Stimulated activated CD8-positive, alpha-beta memory T cell treated with anti-CD3 and anti-CD28 coated beads, Interleukin-15, amount 100 ng/mL, for 48 hours (primary cell): ENCODE data around the gene PLEKHA6.
"Not testable (repeated sequence)": the region's sequence is repeated elsewhere in the genome, so short reads cannot be mapped to it uniquely, and the experiment has no call there.

ENCODE experiments used
- DNase-seq, 2 donors: peaks; one replicate each; pipeline ENCODE4 v3.0.0-alpha.2; 2020; ENCODE audit warnings: low read depth in 2 of 2

Gene PLEKHA6

DNA sequence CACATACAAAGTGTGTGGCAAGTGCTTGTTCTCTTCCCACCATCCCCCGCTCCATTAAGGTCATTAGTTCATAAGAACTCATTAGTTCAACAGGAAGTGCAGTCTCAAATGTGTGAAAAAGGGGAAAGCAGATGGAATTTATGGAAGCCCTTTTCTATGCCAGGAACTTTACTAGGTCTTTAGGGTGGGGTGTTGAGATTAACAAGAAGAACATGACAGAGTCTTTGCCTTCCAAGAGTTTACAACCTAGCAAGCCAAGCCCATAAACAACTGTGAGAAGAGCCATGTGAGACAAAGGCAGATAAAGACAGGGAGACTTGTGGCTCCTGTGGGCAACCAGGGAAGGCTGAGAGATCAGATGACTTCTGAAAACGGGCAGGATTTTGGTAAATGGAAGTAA is 21.4 kb downstream of the PLEKHA6 start:
- DNase-seq, result no peak

DNA sequence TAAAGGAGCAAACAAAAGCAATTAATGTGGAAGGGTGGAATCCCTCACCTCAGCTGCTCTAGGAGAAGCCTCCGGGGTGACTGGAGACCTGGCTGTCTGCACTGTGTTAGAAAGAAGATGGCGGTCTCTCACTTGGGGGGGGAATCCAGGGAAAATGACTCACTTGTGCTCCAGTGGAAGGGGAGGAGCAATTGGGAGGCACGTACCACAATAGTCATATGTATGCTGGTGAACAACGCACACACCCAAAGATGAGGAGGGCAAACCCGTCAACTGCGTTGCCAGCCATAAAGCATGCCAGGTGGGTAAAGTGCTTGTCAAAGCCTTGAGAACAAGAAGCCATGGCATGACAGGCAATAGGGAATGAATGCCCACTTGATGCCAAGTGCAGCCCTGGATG is 22.1 kb downstream of the PLEKHA6 start:
- no peak for DNase-seq

DNA sequence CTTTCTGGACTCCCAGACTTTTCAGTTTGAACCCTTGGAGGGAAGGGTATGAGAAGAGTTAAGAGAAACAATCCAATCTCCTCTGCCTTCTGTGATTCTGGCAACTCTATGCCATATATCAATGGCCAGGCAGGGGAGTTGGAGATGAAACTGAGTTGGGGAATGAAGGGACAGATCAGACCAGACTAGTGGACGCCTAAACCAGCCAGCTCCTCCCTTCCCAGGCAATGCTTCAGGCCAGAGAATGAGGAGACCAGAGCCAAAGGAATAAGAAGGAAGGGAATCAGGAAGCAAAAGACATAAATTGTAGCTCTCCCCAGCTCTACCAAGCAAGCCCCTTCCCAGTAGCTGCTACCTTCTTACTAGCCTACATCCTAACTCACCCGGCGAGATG is 22.7 kb downstream of the PLEKHA6 start:
- DNase-seq, result no peak

DNA sequence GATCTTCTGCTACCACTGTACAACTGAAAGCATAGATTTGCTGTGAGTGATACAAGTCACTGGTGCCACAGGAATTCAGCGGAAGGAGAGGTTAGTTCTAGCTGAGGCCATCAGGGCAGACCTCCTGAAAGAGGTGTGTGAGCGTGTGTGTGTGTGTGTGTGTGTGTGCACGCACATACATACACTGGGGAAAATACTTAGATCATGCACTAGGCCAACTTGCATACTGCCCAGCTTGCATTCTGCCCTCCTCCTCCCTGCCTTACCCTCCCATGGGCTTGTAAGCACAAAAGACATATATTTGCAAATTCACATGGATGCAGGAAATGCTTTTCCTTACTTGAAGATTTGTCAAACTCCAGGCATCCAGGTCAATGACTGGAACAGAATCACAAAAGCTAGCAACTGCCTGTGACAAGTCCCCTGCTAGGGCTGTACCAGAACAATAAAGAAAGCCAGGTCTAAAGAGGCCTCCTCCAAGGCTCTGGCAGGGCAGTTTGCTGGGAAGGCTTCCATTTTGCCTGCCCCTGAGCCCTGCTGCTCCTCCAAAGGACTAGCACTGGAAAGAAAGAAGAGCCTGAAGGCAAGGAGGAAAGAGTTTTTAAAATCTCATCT is 23.2 kb downstream of the PLEKHA6 start:
- no peak for DNase-seq

DNA sequence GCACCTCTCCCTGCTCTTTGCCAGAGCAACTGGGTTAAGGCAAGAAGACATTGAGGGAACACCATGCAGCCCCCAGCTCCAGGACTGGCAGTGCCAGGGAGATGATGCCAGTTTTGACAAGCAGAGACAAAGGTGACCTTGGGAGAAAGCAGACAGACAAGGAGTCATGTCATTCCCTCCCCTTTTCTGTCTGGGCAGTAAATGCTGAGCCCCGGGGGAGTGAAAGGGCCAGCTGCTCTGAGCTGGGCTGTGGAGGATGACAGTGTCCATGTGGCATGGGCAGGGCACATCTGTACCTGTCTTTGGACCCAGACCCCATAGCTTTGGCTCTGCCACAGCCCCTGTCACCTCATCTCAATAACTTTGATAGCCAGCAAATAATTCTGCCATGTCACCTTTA is 24.2 kb downstream of the PLEKHA6 start:
- no peak for DNase-seq

DNA sequence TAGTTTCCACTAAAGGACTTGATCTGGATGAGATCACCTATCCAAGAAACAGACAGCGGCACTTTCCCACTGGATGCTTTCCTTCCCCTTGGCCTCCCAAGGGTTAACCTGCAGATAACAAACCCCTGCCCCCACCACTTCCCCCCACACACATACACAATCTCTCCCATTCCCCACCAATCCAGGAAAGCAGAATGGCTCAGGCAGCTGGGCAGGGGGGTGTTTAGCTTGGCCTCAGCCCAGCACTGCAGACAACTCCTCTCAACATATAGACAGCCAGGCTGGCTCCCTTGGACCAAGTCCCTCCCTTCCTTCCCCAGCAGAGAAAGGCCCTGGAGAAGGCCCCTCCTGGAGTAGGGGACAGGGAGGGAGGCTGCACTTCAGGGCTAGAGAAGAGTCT is 24.6 kb downstream of the PLEKHA6 start:
- DNase-seq, result no peak

DNA sequence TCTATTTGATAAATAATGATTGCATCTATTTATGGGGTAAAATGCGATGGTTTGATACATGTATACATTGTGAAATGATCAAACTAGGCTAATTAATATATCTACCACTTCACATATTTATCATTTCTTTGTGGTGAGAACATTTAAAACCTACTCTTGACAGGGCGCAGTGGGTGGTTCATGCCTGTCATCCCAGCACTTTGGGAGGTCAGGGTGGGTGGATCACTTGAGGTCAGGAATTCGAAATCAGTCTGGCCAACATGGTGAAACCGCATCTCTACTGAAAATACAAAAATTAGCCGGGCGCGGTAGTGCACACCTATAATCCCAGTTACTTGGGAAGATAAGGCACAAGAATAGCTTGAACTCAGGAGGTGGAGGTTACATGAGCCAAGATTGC is 25.3 kb downstream of the PLEKHA6 start:
- DNase-seq, result no peak

DNA sequence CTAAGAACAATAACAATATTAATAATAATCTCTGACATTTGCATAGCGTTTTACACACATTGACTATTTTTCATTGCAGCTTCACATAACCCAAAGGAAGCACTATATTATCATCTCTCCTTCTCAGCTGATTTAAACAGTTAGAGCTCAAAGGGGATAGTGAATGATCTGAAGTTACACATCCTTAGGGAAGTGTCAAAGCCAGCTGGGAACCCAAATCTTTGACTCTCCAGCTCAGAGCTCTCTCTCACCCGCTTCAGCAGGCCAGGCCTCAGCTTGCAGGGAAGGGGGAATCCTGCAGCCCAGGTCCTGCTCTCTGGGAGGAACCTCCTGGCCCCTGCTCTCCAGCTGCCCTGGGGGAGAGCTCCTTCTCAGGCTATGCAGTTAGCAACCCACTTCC is 26.3 kb downstream of the PLEKHA6 start:
- DNase-seq, result no peak

DNA sequence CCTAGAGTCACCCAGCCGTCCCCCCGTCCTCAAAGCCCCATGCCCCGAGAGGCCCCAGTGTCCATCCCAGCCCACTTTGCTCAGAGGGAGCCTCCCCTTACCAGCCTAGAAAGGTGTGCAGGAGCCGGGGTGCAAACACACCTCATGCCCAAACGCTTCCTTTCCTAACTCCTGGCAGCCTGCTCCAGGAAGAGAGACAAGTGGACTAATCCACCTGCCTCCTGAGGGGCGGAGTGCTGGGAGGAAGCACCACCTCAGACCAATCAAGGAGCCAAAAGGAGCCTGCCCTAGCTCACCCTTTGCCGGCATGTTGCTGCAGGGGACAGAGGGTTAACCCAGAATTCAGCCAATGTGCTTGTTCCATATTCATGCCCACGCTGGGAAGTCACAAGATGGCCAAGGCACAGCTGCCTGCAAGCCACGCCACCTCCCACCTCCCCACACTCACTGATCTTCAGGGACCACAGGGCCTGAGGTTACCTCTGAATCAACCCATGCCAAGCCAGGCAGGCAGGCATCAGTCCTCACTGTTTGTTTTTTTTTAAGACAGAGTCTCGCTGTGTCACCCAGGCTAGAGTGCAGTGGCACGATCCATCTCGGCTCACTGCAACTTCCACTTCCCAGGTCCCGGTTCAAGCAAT is 27.8 kb downstream of the PLEKHA6 start:
- DNase-seq, result no peak

DNA sequence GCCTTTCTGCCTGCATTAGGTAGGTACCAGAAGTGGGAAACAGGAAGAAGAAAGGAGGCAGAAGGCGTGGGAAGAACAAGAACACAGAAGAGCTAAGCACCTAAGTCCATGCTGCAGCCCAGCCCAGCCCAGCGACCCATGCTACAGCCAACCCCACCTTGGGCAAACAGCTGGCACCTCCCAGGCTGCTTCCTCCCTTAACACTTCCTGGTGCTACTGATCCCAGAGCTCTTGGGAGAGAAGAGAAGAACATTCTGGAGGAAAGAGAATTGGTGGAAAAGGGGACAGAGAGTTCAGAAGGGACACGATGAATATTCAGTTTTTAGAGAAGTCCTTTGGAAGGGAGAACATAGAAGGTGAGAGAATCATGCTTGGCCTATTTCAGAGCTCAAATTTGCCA is 28.5 kb downstream of the PLEKHA6 start:
- DNase-seq, result no peak

DNA sequence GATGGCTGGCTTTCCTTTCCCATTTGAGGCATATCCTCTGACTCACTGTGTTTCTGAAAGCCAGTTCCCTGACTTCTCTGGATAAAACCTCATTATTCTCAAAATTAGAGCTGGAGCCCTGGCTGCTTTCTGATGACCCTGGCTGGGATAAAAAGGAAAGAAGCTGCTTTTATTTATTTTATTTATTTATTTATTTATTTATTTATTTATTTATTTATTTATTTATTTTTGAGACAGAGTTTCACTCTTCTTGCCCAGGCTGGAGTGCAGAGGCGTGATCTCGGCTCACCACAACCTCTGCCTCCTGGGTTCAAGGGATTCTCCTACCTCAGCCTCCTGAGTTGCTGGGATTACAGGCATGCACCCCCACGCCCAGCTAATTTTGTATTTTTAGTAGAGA is 31.9 kb downstream of the PLEKHA6 start:
- DNase-seq, result not testable (repeated sequence)

DNA sequence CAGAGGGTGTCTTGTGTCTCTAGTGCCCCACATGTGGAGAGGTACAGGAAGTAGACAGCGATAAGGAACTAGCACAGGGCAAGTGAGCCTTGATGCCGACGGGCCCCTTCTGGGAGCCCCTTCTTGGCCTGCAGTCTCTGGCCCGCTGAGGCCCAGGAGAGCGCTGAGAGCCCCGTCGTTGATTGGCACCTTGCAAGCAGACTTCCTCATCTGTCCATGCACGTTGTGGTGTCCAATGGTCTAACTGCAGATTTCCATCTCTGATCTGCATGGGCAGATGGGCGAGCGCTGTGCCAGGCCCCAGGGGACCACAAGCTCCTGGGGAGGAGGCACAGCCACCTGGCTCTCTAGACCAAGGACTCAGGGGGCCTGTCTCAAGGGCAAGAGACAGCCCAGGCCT is 32.4 kb downstream of the PLEKHA6 start:
- no peak for DNase-seq

DNA sequence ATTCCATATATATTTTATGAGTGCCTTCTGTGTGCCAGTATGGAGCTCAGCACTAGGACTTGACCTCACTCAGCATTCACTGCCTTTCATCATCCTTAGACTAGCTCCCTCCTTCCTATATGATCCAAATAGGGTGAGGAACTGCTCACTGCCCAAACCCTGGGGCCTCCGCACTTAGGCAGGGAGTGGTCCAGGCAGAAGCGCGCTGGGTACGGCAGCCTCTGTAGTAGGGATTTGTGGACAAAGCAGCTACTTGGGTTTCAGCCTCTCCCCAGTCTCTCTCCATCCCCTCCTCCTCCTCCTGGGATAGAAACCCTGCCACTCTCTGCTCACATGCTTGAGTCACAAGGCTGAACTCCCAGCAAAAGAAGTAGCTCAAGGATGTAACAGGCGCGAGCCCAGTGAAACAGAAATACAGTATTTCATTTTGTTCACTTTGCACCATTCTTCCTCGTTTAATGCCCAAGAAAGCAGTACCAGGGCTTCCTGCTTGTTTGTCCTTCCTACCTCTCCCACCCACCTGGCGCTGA is 32.9 kb downstream of the PLEKHA6 start:
- no peak for DNase-seq

DNA sequence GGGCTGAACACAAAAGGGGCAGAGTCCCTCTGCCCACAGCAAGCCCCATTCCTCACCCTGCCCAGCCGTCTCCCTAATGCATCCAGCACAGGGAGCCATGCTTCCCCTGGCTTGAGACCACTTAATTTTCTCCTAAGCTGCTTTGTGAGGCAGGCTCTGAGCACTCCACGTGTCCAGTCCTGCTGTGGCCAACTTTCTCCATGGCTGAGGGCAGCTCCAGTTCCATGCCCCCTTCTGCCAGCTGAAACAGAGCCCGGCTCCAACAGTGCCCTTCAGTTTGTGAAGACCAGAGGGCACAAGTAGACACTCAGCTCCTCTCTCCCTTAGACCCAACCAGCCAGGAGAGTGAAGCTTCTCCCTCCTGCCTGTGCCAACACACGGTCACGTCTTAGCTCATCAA is 33.8 kb downstream of the PLEKHA6 start:
- DNase-seq, result no peak

DNA sequence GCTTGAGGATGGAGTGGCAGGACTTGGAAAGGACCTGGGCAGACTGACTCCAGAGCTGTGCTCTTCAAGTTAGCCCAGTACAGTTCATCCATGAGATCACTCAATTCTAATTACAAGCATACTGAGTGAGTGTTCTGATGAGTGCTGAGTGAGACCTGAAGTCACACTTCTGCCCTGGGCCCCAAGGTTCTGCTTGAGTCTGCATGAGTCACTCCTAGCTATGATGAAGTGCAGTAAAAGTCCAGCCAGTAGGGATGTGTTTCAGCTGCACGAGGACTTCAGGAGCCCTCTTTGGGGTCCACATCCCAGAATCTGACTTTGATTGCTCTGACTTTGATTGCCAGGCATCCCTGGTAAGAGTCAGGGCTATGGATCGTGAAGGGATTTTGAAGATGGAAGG is 35.8 kb downstream of the PLEKHA6 start:
- peak; percentile 47 to 50 for DNase-seq

DNA sequence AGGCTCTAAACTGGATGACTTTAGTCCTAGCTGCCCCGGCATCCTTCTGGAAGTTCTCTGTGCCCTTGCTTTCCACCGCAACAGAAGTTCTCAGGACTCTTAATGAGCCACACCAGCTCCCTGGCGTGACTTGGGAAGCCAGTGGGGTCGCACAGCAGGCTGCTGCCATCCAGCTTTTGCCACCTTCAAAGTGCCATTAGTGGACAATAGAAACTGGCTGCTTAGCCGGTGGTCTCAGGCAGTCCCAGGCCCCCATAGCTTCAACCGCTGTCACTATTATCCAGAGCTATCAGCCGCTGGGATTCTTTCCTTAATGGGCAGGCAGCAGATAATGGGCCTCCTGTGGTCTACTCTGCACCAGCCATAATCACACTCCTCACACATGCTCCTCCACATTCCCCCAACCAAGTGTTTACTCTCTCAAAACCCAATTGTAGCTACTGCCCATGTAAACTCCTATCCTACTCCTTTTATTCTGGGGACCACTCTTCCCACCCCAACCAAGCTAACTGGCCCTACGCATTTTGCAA is 37.3 kb downstream of the PLEKHA6 start:
- no peak for DNase-seq

DNA sequence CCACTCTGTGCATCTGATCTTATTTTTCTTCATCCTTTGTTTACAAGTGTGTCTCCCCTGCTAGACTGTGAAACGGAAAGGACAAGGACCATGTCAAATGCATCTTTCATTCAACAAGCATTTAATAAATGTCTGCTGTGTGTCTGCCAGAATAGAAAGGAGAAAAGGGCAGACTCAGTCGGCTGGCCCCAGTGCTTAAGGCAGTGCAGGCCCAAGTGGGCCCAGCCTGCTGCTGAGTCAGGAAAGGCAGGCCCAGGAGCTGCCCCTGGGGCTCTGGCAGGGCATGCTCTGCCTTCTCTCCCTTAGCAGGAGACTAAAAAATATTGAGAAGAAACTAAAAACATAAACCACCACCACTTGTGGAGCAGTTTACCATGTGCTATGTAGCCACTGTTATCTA is 38.1 kb downstream of the PLEKHA6 start:
- DNase-seq, result no peak

DNA sequence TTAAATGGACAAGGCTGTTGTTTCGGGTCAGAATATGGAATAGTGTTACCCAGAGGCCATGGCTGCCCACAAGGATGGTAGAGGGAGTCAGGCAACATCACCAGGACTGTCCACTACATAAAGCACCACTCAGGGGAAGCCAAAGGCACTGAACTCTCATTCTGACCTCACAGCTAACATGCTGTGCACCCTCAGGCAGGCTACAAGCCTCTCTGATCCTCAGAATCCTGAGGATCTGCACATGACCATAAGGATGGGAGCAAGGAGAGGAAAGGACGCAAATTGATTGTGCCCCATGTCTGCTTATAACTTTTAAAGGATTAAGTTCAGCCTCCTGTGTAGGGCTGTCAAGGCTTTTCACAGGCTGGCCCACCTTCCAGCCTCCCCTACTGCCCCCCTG is 38.7 kb downstream of the PLEKHA6 start:
- DNase-seq, result no peak

DNA sequence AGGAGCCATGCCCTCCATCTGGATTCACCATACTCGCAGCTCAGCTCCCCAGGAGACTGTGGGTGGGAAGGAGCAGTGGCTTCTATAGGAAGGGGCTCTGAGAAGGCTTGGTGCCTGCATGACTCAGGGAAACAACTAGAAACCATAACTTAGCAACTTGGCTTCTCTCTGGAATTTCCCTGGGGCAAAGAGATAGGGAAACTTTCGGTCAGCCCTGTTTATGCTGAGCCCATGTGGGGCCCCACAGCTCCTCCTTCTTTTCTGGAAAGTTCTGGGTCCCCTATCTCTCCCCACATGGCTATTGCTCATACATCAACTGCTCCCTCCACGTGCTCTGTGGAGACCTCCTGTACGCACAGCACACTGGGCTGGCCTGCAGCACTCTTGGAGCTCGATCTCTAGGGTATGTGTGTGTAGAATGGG is 39.3 kb downstream of the PLEKHA6 start:
- peak in 1 of 2 donors; percentile 11 for DNase-seq

DNA sequence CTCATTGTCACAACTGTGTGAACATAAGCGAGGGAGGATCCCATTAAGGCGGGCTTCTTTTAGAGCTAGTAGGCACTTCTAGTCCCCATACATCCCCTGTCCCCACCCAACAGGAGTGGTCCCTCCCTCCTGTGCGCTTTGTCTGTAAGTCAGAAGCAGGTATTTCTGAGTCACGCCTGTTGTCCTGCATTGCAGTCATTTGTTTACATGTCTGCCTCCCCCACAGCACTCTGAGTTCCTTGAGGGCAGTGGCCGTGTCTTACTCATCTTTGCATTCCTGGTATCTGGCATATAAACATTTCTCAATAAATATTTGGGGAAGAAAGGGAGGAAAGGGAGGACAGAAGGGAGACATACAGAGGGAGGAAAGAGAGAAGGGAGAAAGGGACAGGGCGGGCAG is 40.3 kb downstream of the PLEKHA6 start:
- no peak for DNase-seq

DNA sequence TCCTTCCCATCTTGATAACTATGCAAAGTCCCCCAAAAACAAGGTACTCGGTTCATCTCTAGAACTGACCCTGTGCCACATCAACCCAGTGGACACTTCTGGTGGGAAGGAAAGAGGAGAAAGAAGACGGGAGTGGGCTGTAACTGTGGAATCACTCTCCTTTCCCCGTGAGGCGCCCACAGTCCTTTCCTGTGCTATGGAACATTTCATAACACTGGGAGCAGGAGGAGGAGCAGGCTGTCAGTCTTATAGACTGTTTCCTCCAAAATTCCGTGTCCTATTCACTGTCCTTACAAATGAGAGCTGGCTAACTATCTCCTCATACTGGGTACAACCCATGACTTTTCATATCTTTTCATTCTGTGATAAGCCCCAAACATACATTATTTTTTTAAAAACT is 40.7 kb downstream of the PLEKHA6 start:
- DNase-seq, result no peak

DNA sequence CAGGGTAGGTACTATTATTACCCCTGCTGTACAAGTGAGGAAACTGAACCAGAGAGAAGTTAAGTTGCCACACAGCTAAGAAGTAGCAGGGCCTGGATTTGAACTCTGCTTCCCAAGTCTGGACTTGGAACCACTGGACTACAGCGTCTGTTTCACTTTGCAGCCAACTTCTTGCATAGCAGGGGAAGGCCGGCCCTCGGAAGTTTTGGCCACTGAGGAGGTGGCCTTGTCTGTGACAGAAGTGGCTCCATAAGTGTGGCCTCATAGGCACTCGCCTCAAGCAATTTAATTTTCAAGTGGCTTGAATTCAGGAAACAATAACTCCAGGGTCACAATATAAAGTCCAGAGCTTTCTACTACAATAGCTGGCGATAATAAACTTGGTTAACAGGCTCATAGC is 41.4 kb downstream of the PLEKHA6 start:
- DNase-seq, result no peak

DNA sequence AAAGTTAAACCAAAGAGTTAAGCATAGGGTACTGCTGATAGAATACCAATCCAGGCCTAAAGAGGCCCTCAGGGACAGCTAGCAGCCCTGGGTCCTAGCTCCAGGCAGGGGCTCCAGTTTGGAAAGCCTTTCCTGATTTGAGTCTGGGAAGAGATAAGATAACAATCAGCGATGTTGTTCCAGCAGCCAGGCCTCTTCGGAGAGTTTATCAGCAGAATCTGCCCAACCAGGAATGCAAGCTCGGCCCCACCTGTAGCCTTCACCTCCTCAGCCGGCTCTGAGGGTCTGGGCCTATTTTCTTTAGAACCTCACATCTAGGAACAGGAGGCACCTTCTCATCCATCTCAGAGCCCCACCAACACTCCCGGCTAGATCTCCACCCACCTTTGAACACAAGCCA is 42.6 kb downstream of the PLEKHA6 start:
- DNase-seq, result no peak

DNA sequence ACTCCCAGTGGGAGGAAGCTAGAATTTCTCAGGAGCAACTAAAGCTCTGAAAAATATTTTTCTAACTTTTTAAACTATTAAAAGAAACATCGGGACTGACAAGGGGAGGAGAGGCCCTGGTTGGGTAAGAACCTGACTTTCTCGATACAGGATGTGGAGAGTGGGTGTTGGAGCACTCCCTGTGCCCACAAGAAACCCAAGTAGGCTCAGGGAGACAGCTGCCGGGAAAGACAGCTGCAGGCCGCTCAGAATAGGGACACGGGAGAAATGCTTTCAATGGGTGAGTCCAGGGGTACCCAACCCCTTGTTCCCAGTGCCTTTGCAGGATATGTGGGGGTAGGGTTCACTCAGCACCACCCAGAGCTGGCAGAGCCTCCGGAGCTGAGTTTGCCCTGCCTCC is 43.6 kb downstream of the PLEKHA6 start:
- DNase-seq, result no peak
